NCI-H345 (cell line): ENCODE data around the gene ST8SIA6.

Experiments
- DNase-seq: peaks from one replicate; lab custom pipeline; 2025; lab: John Stamatoyannopoulos, UW

The ST8SIA6 gene

DNA sequence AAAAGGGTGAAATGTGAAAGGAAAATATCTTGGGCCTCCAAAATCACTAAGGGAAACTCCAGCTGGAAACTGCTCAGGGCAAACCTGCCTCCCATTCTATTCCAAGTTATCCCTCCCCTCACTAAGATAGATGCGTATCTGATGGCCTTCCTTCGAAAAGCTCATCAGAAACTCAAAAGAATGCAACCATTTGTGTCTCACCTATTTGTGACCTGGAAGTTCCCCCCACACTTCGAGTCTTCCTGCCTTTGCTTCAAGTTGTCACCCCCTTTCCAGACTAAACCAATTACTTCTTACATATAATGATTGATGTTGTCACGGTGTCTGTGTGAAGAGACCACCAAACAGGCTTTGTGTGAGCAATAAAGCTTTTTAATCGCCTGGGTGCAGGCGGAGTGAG, 69.3 kb downstream of the ST8SIA6 start:
- no peak for DNase-seq

DNA sequence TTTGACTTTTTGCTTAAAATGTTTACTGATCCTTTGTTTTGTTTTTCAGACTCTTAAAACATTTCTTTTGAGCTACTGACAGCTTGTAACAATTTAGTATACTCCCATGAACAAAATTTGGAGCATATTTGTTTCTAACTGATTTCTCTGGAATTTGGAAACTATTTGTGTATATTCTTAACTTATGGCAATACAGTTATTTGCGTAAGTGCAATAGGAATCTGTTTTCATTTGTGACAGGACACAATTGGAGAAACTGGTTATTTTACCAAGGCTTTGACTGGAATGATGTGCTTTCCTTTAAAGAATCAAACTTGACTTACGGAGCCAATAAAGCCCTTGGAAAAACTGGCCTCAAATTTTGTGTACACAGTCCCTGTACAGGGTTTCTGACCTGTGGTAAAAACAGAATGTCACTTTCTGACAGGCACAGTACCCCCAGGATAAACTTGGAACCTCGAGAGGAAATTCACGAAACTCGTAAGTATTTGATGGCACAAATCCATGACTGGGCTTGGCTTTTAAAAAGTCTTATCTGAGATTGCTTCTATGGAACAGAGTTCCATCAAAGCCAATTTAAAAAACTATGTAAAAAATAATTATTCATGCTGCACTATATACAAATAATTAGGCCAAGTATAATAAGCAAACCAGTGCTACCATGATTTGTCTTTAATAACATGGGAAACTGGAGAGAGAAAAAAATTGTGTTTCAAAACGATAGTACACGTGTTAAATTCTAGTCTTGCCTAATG, 70.4 kb downstream of the ST8SIA6 start:
- DNase-seq, result no peak

DNA sequence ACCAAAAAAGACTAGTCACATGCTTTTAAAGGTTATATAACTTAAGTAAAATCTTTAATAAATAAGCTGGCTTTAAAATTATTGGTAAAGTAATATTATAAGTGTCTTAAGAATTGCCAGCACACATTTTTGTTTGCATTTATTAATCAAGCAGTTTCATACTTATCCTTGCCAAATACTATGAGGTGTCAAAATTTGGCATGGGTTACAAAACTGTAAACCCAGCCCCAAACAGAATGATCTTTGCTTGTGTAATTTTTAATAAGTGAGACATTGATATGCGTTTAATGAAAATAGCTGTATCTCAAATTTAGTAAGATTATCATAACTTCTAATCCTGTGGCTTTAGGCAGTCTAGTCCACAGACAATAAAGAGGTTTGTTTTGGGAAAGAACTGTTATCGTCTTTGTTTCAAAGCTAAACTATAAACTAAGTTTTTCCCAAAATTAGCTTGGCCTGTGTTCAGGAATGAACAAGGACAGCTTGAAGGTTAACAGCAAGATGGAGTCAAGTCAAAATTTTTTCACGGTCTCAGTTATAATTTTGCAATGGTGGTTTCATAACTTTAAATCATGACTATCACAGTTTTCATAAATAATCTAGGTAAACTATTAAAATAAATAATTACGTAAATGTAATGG, 72.8 kb downstream of the ST8SIA6 start:
- DNase-seq, result no peak

DNA sequence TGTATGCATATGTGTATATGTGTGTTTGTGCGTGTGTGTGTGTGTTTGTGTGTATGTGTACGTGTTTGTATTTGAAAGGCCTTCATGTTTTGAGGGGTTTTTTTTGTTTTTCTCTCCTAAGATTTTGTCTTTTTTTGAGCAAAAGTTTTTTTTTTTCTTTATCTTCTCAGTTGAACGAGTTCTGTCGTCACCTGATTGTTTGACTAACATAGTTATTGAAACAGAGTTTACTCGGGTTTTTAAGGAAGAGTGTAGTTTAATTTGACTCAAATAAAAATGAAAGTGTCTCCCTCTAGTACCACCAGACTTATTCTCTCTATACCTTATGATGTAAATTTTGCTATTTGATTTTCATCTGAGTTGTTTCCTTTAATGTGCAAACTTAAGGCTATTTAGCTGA, 73.5 kb downstream of the ST8SIA6 start:
- DNase-seq, result no peak

DNA sequence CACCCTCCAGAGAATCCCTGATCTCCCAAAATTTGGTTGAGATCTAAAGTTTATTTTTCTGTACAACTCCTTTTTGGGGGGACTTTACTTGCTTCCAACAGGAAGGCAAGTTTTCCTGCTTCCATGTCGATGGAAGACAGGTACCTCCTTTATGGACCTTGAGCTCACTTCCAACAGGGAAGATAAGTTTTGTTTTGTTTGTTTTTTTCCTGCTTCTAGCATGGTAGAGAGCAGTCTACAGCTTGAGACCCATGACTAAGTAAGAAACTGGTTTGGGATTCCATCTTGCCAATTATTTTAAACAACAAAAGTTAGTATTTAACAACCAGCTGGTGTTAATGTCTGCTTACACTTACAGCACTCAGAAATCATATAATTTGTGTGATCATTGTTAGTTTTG, 74.4 kb downstream of the ST8SIA6 start:
- no peak for DNase-seq

DNA sequence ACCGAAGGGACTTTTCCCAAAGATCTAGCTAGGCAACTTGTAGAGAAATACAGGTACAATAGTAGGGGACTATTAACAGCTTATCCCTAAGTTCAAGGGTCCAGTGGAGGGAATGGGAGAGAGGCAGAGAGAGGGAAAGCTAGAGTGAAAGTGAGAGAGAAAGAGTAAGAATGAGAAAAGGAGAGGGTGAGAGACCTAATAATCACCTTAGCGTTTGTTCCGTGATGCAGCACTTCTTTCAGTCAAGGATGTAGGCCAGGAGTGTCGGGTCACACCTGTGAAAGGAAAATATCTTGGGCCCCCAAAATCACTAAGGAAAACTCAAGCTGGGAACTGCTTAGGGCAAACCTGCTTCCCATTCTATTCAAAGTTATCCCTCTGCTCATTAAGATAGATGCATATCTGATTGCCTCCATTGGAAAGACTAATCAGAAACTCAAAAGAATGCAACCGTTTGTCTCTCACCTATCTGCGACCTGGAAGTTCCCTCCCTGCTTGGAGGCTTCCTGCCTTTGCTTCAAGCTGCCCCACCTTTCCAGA, 75.2 kb downstream of the ST8SIA6 start:
- DNase-seq, result no peak

DNA sequence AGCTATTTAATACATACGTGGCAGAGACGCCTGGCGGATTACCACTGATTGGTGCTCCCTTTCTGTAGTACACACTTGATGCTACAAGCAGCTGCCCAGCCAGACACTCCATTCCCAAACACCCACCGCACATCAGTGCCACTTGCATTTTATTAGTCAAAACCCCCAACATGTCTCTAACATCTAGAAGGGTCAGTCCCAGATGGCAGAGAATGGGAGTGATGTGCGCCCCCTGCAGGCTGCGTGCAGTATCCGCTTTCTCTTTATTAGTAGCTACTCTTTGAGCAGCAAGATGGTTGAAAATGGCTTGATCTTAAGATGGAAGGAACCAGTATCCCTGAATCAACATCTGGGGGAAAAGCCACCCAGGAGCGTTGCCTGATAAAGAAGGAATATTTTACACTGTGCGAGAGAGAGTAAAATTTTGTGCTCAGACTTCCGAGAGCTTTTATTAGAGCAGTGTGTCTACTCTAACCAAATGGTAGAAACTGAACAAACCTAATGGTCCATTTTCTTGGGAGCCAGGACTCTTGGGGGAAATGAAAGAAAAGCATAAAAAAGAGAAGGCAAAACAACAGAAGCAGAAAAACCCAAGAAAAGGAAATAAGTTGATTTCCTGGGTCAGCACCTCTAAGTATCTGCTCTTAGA, 78.3 kb downstream of the ST8SIA6 start:
- no peak for DNase-seq

DNA sequence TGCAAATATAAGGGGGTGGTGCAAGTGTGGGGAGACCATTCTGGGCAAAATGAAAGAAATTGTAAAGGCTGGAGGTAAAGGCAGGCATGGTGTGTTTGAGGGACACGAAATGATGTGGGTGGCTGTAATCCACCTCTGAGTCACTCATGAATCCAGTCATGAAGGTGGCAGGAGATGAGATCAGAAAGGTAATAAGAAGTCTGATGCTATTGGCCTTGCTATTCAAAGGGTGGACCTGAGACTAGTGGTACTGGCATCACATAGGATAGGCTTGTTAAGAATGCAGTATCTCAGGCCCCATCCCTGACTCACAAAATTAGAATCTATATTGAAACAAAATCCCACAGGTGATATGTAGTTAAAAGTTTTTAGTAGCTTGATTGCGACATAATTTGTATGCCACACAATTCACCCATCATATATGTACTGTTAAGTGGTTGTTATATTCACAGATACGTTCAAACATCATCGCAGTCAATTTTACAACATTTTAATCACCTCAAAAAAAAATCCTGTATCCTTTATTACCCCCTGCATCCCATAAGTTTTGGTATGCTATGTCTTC, 85.6 kb downstream of the ST8SIA6 start:
- DNase-seq, result no peak

DNA sequence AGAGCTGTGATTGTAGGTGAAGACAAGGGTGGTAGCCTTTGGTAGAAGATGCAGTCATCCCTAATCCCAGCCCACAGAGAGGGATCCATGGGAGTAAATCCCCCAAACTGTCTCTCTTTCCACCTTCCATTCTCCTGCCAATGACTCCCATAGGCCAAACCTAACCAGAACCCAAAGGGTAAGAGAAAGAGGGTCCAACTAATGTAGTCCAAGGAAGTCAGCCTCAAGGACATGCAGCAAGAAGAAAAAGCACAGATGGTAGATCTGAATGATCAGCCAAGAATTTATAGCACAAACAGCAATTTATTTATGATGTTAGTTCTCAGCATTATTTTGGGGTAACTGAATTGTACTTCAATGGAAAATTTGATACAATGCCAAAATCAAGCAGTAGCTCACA, 87.7 kb downstream of the ST8SIA6 start:
- no peak for DNase-seq

DNA sequence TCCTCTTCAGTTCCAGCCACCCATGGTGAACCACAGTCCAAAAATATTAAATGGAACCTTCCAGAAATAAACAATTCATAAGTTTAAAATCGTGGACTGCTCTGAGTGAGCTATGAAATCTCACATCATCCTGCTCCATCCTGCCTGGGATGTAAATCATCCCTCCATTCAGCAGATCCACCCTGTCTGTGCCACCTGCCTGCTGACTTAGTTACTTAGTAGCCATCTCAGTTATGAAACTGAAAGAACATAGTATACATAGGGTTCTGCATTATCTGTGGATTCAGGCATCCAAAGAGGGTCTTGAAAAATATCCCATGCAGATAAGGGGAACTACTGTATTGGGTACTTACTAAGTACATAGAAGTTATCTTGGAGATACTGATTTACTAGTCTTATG, 89.0 kb downstream of the ST8SIA6 start:
- no peak for DNase-seq

DNA sequence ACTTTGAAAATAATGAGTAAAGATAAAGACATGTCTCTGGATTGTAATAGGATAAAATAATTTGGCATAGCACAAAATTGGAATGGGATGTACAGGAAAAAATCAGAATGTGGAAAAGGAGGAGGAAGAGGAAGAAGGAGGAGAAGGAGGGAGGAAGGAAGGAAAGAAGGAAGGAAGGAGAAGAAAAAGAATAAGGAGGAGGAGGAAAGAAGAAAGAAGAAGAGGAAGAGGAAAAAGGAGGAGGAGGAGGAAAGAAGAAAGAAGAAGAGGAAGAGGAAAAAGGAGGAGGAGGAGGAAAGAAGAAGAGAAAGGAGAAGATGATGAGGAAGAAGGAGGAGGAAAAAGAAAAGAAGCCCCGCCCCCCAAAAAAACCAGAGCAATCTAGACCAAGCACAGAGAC, 95.9 kb downstream of the ST8SIA6 start:
- no peak for DNase-seq

DNA sequence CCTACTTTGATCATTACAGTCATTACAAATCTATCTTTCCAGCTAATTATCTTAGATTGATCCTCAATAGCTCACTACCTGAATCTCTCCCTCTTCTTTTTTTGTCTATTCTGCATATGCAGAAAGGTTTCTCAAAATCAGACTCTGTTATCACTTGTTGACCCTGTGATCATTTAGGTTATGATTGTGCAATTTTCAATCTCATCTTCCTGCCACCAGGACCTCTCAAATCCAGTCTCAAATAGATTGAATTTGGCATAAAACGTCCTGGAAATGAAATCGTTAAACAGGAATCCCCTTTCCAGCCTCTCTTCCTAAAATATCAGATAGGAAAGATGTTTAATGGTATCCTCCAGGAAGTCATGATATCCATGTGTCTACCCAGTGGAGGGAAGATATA, 96.6 kb downstream of the ST8SIA6 start:
- DNase-seq, result no peak

DNA sequence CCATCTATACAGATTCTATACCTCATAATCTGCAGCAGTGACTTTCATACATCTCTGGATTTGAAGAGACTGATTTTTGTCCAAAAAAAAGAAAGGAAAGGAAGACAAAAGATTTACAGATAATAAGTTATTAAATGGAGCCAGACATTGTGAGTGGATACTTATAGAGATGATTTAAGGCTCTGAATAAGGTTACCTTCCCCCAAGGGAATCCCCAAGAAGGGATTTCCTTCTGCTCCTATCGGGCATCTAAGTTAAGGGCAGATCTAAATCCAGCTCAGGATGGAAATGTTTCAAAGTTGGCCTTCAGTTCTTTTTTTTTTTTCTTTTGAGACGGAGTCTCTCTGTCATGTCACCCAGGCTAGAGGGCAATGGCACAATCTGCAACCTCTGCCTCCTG, 97.6 kb downstream of the ST8SIA6 start:
- DNase-seq, result no peak

DNA sequence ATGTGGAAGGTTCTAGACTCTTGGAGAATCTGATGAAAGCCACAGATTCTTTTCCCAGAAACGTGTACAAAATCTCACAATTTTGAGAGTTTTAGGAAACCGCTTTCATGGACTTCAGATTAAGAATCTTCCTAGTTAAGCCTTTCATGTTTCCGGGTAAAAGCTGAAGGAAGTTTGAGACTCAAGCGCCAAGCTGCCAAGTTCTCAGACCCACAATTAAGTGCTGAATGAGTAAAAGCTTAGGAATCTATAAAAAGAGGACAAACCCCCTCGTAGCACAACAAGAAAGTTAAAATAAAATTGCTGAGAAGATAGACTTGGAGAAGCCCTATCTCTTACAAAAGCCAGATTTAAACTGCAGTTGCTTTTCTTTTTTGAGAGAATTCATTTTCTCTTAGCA, 99.6 kb downstream of the ST8SIA6 start:
- DNase-seq, result no peak

DNA sequence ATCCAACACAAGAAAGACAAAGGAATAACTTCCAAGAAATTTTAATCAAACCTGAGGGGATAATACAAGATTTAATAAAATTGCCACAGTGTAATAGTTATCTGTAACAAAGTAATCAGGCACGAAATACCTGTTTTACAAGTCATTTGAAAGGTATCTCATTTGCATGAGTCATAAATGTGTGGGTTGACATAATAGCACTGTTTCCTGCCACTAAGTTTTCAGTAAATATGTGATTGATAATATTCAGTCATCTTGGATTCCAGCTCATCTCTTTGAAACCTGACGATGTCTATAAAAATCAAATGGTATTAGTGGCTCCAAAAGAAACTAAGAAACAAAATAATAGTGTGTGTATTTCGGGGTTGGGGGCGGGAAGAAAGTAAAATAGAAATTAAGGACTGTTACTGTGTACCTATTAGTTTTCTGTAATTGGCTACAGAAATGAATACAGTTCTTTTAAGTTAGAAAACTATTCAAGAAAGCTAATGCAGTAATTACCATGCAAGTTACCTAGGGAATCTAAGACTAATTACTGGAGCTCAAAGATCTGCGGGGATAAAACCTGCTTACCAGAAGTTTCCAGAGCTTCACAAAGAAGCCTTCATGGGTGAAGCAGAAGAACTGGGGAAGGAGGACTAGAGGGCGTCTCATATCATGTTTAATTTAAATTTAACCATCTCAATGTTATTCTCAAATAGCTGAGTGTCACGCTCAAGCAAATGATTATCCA, 100.7 kb downstream of the ST8SIA6 start:
- DNase-seq, result no peak

DNA sequence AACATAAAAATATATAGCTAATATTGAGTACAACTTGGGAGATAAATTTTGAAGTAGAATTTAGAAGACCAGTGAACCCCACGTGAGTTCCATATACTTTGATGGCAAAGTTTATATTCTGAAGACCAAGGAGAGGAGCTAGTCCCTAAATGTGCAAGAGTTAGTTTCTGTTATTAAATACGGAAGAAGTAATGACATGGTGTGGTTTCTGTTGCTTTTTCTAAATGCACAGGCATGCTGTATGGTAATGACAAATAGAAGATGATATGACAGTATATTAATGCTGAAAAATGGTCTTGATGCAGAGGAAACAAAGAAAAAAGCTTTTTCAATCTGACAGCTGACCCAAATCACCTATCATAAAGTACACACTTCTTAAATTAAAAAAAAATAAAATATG, 101.8 kb downstream of the ST8SIA6 start:
- DNase-seq, result no peak

DNA sequence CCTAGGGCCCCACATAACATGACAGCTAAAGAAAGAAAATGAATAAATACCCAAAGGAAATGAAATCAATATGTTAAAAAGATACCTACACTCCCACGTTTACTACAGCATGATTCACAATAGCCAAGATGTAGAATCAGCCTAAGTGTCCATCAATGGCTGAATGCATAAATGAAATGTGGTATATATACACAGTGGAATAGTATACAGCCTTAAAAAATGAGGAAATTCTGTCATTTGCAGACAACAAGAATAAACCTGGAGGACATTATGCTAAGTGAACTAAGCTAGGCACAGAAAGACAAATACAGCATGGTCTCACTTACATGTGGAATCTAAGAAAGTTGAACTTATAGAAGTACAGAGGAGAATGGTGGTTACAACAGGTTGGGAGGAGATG, 102.9 kb downstream of the ST8SIA6 start:
- DNase-seq, result no peak

DNA sequence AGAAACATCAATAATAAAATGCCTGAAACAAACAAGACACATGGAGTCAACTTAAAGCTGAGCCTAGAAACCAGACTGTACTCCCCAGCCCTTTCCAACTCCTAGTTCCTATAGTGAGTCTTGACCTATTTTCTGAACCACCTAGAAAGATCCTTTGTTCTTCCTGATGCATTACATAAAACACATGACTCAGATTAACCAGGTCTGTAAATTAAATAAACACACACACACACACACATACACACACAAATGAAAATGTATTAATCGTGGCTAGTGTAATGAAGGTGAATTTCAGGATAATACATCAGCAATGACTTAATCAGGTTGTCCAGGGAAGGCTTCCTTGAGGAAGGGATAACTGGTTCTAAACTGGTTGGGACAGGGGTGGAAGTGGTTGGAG, 104.7 kb downstream of the ST8SIA6 start:
- DNase-seq, result no peak

DNA sequence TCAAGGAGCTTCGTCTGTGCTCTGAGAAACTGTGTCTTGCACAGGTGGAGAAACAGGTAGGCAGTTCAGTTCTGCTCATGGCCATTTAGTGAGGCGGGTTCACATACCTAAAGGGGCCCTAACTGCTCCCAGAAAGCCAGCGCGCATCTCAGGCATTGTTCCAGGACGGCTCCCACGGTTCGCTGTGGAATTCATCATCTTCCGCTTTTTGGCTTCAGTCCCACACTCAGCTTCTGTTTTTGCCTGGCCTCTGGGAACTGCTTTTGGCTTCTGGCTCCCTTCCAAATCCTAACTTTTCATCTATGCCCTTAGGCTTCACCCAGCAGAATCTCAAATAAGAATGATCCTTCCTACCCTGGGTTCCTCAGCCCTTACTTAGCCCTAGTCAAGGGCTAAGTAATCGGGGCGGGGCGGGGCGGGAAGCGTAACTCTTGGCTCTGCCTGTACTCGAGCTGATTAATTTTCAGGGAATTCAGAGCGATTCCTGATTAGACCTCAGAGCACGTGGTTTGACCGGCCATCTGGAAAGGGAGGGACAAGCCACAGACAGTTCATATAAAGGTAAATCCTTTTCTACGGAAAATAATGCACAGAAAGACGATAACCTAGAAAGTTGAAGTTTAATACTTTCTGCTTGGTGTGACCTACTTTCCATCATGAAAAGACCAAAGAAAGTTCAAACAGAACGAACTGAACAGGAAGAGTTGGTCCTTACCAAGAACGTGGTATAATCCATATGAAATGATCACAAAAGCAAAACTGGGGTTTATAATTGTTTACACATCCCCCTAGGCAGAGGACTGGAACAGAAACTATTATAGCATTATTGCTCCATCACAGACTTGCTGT, 105.7 kb downstream of the ST8SIA6 start:
- DNase-seq, result peak; percentile 31

DNA sequence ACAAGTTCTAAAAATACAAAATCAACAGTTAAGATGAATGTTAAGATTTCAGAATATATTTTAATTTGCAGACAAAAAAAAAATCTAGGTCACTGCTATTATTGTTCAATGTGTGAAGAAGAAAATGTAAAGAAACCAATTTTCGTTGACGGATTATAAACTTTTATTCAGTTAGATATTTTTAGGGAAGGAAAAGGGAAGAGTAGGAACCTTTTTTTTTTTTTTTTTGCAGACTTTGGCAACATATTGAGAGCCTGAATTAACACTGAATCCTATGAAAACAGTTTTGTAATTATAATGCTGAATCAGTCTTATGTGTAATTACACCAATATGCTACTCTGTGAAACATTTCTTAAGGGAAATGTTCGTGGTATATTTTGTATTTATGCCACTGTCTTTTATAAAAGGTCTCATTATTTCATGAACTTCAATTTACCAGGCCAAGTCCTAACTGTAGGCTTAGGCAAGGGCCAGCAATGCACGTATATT, 106.3 kb downstream of the ST8SIA6 start:
- DNase-seq, result no peak

DNA sequence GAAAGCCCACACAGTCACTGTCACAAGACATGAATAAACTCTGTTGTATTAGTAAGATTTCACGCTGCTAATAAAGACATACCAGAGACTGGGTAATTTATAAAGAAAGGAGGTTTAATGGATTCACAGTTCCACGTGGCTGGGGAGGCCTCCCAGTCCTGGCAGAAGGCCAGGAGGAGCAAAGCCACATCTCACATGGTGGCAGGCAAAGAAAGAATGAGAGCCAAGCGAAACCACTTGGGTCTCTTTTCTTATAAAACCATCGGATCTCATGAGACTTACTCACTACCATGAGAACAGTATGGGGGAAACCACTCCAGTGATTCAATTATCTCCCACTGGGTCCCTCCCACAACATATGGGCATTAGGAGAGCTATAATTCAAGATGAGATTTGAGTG, 110.2 kb downstream of the ST8SIA6 start:
- DNase-seq, result no peak
